GM19193 (cell line): Measurements from ENCODE around the gene AKR7A3.

ENCODE experiments used
- POLR2A ChIP-seq: IDR thresholded peaks from 4 replicates; pipeline ENCODE4 v1.6.1; 2011; ENCODE audit not compliant: insufficient read depth, insufficient read length; ENCODE audit errors: extremely low read depth

The AKR7A3 gene

DNA sequence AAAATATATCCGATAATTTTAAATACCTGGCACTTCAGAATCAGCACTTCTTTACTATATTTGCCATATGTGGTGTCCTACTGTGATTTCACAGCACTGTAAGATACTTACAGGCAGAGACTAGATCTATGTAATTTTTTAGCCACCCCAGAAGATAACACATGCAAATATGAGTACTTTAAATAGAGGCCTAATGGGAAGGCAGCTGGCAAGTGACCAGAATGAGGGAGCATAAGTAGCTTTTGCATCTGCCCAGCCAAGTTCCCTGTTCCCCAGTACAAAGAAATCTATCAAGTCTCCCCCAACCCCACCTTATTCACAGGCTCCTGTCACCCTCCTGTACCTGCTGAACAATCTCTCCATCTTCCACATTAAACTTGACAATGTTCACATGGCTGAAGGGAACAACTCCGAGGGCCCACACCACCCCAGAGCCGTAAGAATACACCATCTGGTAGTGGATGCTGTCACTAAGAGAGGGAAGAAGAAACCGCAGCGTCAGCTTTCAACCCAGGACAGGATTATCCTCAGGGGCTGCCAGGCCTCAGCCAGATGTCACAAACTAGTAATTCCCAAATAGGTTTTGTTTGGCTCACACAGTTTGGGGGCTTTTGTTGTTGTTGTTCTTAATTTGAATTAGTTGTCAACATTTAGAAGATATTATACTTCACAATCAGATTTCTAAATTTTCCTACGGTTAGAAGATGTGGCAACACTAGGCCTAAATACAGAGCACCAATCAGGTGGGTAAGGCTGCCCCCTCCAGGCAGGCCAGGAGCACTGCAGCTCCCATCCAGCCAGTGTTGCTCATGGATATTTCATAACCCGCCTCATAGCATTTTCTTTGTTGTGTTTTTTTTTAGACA is 47.7 kb downstream of the AKR7A3 start:
- TF ChIP-seq POLR2A, result no peak

DNA sequence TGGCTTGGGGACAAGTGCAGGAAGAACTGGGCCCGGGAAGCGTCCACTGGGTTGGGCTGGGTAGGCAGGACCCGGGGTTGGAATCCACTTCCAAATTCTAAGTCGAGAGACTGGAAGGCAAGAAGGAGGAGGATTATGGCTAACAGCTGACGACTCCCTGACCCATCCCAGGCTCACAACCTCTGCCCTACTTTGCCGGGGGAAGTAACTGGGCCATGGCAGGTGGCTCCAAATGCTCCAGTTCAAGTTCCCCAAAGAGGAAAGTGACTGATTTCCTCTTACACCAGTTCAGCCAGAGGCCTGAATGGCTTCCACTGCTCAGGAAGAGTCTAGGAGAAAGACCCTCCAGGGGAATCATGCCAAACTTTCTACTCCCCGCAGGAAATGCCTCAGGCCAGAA is 48.7 kb downstream of the AKR7A3 start:
- TF ChIP-seq POLR2A, result no peak

DNA sequence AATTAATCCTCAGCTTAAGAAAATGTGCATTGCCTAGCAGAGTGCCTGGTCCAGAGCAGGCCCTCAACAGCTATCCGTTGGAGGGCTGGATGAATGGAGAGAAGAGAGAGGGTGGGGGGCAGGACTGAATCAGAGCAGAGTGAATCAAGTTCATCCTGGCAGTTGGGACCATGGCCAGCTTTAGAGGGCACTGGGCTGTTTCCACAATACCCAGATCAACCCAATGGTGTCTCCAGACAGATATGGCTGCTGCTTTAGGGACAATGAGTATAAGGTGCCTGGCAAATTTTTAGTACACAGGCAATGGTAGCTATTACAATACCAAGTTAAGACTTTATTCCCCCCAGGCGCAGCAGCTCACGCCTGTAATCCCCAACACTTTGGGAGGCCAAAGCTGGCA is 54.3 kb downstream of the AKR7A3 start:
- TF ChIP-seq POLR2A, result no peak
